Body of pancreas (tissue), 4 donors: ENCODE measurements around the gene TFDP2.

Source experiments
- CTCF ChIP-seq, 7 experiments: fragments of 450-650 bp in 4 of 7; fragments of 200-600 bp in 3 of 7; sonication (generic) in 3 of 7; IDR thresholded peaks; one replicate each; pipeline ENCODE4 v1.5.1; 2016 to 2019; ENCODE audit warnings: antibody characterized with exemption in 7 of 7
- POLR2A ChIP-seq, 3 donors: fragments of 450-650 bp; IDR thresholded peaks; one replicate each; pipeline ENCODE4 v1.6.1; 2016; ENCODE audit warnings: antibody characterized with exemption in 3 of 3, mild to moderate bottlenecking in 2 of 3

- TF ChIP-seq POLR2A (IDR thresholded peaks at IDR 0.05) (no peak), CTCF (IDR thresholded peaks at IDR 0.05) (no peak)
Measured at GRCh38 chr3:142029052-142029642, 120.2 kb downstream of the TFDP2 start.
